Vagina (tissue), 2 donors: ENCODE results near the gene MT1M.

Experiments used
- POLR2AphosphoS5 ChIP-seq, 2 donors: sonication (generic); formaldehyde crosslinking; IDR thresholded peaks; one replicate each; pipeline ENCODE4 v1.9.0; 2017; ENCODE audit warnings: antibody characterized with exemption in 2 of 2, mild to moderate bottlenecking in 2 of 2, low read depth in 1 of 2; ENCODE audit not compliant: insufficient read depth in 1 of 2
- TF ChIP-seq, protein P1 (sequence below), 3 experiments: fragments of 450-650 bp in 2 of 3; fragments of 200-600 bp in 1 of 3; sonication (generic) in 1 of 3; IDR thresholded peaks; one replicate each; pipeline ENCODE4 v1.5.1; 2017 to 2019; ENCODE audit warnings: antibody characterized with exemption in 3 of 3, mild to moderate bottlenecking in 2 of 3, moderate library complexity in 2 of 3

DNA sequence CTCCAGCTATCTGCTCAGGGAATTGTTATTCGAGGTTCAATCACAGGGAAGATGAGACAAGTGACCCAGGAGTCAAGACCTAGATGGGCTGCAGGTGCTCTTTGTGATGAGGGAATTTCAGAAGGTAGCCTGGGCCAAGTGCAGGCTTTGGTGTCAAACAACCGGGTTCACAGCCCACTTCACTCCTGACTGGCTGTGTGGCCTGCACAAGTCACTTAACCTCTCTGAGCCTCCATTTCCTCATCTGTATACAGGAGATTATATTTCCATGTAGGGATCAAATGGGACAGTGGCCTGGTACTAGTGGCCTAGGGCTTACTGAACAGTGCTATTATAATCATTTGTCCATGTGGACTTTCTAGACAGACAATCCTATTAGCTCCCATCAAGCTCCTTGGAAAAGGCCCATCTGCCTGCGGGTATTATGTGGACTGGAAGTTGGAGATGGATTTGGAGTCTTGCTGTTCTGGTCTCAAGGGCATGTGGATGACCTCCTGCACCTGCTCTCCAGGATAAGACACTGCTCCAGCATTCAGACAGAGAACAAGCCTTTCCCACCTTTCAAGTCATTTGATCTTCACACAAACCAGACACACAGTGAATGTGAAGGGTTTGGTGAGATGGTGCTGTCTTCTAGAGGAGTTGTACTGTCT lies 46.7 kb downstream of the MT1M start:
- TF ChIP-seq POLR2AphosphoS5 (IDR thresholded peaks at IDR 0.05; ENCODE audit: insufficient read depth in 1 of 2, low read depth in 1 of 2): no peak
- TF ChIP-seq, protein P1, sequence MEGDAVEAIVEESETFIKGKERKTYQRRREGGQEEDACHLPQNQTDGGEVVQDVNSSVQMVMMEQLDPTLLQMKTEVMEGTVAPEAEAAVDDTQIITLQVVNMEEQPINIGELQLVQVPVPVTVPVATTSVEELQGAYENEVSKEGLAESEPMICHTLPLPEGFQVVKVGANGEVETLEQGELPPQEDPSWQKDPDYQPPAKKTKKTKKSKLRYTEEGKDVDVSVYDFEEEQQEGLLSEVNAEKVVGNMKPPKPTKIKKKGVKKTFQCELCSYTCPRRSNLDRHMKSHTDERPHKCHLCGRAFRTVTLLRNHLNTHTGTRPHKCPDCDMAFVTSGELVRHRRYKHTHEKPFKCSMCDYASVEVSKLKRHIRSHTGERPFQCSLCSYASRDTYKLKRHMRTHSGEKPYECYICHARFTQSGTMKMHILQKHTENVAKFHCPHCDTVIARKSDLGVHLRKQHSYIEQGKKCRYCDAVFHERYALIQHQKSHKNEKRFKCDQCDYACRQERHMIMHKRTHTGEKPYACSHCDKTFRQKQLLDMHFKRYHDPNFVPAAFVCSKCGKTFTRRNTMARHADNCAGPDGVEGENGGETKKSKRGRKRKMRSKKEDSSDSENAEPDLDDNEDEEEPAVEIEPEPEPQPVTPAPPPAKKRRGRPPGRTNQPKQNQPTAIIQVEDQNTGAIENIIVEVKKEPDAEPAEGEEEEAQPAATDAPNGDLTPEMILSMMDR (IDR thresholded peaks at IDR 0.05): no peak
